Measurements from ENCODE around the gene BOC.
"Not testable (repeated sequence)": the region's sequence is repeated elsewhere in the genome, so short reads cannot be mapped to it uniquely, and the experiment has no call there.

Gene BOC

GRCh38 chr3:113211330-113212149 lies at the start of gene BOC:
Gene BOC (plus strand): TSS chr3:113211557. CDS start chr3:113249803, 38,246 bp downstream.
- no peak for DNase-seq (ENCODE audit: low read depth in 3 of 3)

DNA sequence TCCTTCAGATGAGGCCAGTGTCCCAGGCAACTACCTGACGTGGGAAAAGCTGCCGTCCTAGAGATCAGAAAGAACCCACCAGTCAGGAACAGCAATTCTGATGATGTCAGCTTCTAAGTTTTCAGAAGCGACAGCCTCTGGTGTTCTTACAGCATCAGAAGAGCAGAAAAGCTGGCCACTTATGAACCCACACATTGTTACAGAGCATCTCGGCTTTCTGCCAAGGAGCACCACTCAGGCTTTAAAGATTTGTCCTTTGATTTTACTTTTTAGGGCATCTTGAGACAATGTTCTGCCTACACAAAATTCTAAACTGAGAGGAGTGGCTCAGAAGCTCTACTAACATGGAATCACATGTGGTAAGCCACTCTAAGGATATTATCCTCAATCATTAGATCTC lies 49.7 kb upstream of the BOC start:
- DNase-seq (ENCODE audit: low read depth in 3 of 3): no peak

- no peak for DNase-seq (ENCODE audit: low read depth in 3 of 3)
These were observed 48.2 kb upstream of the BOC start for GRCh38 chr3:113163152-113163551.

- DNase-seq (ENCODE audit: low read depth in 3 of 3): no peak
These were observed 45.5 kb upstream of the BOC start for GRCh38 chr3:113165841-113166240.

DNA sequence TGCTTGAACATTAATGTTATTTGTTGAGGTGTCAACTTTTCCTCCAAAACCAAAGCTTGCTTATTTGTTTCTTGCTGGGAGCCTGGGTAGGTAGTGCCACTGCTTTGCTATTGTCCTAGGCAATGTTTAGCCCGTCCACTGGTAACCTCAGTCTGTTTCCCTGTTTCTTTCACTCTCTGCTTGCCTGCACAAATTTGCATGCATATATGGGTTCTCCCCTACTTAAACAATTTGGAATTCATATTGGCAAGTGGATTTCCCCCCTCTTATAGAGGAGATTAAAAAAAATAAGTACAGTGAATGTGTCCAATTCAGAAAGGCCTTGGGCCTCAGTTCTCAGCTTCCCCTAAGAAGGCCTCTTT lies 45.0 kb upstream of the BOC start:
- DNase-seq (ENCODE audit: low read depth in 3 of 3): no peak

GRCh38 chr3:113166719-113167492 lies 44.5 kb upstream of the BOC start:
- no peak for DNase-seq (ENCODE audit: low read depth in 3 of 3)

GRCh38 chr3:113167825-113168801 lies 43.2 kb upstream of the BOC start:
- DNase-seq (ENCODE audit: low read depth in 3 of 3): no peak

DNA sequence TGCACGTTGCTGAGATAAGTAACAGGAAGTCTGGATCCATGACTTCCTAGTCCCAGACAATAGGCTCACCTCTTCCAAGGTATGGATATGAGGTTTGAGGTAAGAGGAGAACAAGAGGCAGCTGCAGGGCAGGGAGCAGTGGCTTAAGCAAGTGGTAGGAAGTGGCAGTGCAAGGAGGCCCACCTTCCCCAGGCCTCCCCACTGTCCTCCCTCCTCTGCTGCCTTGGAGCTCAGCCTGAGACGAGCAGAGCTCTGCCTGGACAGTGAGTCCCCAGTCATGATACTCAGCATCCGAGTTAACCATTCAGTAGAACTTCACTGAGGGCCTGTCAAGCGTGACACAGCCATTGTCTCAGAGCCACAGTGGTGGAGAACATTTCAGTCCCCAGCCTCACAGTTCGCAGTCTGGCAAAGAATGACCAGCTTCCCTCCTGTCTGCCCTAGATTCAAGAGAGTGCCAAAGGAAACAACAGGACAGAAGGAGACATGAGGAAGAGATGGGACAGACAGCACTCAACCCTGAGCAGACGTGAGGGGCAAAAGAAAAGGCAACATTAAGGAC lies 41.4 kb upstream of the BOC start:
- DNase-seq (ENCODE audit: low read depth in 3 of 3): no peak

- DNase-seq (ENCODE audit: low read depth in 3 of 3): no peak
These were observed 40.6 kb upstream of the BOC start for GRCh38 chr3:113170771-113171170.

DNA sequence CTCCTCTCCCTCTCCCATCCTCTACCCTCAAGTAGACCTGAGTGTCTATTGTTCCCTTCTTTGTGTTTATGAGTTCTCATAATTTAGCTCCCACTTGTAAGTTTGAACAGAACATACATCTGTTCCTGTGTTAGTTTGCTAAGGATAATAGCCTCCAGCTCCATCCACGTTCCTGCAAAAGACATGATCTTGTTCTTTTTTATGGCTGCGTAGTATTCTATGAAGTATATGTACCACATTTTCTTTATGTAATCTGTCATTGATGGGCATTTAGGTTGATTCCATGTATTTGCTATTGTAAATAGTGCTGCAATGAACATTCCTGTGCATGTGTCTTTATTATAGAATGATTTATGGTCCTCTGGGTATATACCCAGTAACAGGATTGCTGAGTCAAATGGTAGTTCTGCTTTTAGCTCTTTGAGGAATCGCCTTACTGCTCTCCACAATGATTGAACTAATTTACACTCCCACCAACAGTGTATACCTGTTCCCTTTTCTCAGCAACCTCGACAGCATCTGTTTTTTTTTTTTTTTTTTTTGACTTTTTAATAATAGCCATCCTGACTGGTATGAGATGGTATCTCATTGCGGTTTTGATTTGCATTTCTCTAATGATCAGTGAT lies 39.6 kb upstream of the BOC start:
- DNase-seq (ENCODE audit: low read depth in 3 of 3): not testable (repeated sequence)

DNA sequence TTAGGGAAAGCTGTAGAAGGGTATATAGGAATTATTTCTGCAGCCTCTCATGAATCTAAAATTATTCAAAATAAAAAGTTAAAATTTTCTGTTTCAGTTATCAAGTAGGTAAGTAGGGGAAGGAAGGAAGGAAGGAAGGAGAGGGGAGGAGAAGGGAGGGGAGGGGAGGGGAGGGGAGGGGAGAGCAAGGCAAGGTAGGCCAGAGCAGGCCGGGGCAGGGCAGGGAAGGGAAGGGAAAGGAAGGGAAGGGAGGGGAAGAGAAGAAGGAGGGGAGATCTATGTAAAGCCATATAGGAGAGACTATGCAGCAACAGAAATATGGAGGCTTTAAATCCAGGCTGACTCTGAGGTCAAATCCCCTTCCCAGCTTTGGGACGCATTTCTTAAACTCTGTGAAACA lies 38.3 kb upstream of the BOC start:
- DNase-seq (ENCODE audit: low read depth in 3 of 3): no peak

GRCh38 chr3:113174304-113174703 lies 37.1 kb upstream of the BOC start:
- no peak for DNase-seq (ENCODE audit: low read depth in 3 of 3)

DNA sequence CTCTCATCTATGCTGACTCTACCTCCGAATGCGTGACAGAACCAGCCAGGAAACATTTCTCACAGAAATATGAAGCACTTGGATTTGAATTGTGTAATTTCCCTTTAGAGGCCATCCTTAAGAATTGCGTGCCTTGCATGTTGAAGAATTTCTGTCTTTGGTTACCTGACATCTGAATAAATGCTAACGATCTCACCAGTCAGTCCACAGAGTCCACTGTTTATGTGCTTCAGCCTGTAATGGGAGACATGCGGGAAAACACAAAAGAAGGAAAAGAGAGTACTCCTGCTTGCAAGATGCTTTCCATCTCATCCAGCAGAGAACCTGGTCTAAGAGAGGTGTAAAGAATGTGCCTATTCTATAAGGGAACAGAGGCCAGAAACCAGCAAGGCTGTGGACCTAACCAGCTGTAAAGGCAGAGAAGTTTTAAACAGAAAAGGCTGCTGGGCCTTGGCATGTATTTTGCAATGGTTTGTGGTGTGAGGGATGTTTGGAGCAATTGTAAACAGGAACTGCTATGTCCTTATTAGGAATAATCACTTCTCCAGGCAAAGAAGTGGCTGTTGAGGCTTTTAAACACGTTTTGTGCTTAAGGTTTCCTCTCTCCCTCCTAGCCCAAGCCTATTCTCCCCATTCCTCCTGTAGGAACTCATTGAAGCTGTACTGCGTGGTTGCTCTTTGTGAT lies 36.4 kb upstream of the BOC start:
- DNase-seq (ENCODE audit: low read depth in 3 of 3): no peak

DNA sequence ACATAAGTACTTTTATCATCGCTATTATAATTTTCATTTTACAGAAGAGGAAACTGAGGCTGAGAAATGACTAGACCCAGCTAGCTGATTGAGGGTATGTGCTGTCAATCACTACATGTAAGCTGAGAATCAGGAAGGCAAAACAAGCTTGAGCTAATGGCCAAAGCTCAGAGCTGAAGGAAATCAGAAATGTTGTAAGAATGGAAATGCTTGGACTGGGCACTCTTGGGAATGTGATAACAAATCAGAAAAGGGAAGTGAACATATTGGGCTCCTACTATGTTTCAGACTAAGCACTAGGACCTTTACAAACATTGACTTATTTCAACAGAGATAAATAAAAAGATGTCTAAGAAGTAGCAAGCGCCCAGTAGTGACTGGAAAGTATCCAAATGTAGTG lies 33.8 kb upstream of the BOC start:
- no peak for DNase-seq (ENCODE audit: low read depth in 3 of 3)

DNA sequence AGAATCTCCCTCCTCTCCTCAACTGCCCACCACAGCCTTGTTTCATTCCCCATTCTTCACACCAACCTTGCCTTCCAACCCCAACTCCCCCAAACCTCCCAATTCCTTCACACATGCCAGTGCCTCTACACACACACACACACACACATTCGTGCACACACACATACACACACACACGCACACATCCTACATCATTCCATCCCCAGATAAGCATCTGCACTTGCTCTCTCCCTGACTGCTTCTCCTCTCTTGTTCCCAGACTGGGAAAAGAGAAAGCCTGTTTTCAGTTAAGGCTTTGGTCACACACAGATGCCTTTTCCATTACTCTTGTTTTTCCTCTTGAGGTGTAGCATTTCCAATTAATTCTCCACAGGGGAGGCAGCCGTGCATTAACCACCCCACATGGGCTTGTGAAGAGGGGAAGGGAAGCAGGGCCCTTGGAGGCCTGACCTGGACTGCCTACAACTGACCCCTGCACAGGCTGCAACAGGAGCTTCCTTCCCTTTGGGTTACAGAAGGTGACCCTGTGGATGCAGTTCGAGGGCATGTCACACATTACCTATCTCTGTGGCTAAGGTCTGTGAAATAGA lies 32.0 kb upstream of the BOC start:
- DNase-seq (ENCODE audit: low read depth in 3 of 3): no peak

DNA sequence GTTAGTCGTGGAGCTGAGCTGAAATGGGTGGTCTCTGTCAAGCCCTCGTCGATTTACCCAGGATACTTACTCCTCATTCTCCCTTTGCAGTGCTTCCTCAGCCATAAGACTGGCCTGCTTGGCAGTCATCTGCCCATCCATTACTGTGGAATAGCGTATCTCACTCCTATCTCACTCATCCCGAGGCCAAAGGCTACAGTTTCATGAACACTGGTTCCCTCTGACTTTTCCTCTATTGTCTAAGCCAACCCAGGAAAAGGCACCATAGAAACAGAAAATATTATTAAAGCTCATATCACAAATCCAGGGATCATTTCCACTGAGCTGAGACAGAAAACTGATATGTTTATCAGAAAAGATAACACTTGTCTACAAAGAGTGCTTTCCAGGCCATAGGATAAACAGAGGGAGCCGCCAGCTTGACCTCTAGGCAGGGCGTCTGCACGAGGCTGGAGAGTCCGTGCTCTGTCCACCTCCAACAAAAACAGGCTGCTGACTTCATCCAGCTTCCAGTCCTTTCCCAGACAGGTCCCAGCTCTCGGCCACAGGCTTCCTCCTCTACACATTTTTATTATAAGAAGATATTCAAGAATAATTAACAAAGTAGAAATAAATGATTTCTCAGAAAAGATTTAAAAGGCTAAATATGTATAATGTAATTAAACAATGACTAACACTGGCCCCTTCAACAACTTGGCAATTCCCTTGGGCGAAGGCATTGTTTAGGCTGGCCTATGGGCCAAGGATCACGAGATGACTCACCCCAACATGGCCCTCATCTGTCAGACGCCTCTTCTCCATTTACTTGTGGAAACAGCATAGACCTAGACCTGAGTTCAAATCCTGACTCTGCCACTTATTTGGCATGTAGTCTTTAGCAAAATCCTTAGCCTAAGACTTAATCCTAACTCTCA lies 27.4 kb upstream of the BOC start:
- no peak for DNase-seq (ENCODE audit: low read depth in 3 of 3)

- no peak for DNase-seq (ENCODE audit: low read depth in 3 of 3)
These were observed 26.0 kb upstream of the BOC start for GRCh38 chr3:113185194-113185835.

GRCh38 chr3:113186566-113186965 lies 24.8 kb upstream of the BOC start:
- no peak for DNase-seq (ENCODE audit: low read depth in 3 of 3)

- DNase-seq (ENCODE audit: low read depth in 3 of 3): no peak
These were observed 18.1 kb upstream of the BOC start for GRCh38 chr3:113193288-113193687.
